Common myeloid progenitor, CD34-positive (primary cell): ENCODE measurements around the gene TMEM255B.
A peak's percentile ranks its signal among the peaks of the same experiment; 100 is the strongest.

Experiments used
- CTCF ChIA-PET: fragments of 350-600 bp; sonication (Branson Sonifier 250); formaldehyde crosslinking; loops from one replicate; lab custom pipeline; 2021; ENCODE audit warnings: antibody characterized with exemption; lab: Charles Lee
- POLR2A ChIA-PET: fragments of 350-600 bp; sonication (Branson Sonifier 250); formaldehyde crosslinking; loops from one replicate; lab custom pipeline; 2021; ENCODE audit warnings: antibody characterized with exemption; lab: Charles Lee
- DNase-seq, 3 donors: peaks; one replicate each; pipeline versions ENCODE4 v3.0.0 to v3.0.0-alpha.2; 2013
- H3K27ac ChIP-seq, 2 experiments: 1 replicate in 1 of 2; 2 replicates in 1 of 2; pipeline ENCODE4 v1.7.0; 2013; ENCODE audit warnings: inconsistent platforms in 2 of 2, low read length in 2 of 2, mild to moderate bottlenecking in 2 of 2, low read depth in 1 of 2, moderate library complexity in 1 of 2; ENCODE audit not compliant: severe bottlenecking in 2 of 2, insufficient read depth in 1 of 2, poor library complexity in 1 of 2
- H3K27me3 ChIP-seq, 5 experiments: replicated peaks in 2 of 5; 1 replicate in 3 of 5; 2 replicates in 2 of 5; pipeline versions ENCODE4 v1.6.1 to v1.7.0; 2013; ENCODE audit warnings: low read length in 4 of 5, mild to moderate bottlenecking in 2 of 5, moderate library complexity in 2 of 5, inconsistent platforms in 1 of 5; ENCODE audit not compliant: insufficient read depth in 5 of 5, control insufficient read depth in 4 of 5
- H3K36me3 ChIP-seq, 4 experiments: 1 replicate in 2 of 4; 2 replicates in 2 of 4; pipeline versions ENCODE4 v1.6.1 to v1.7.0; 2013; ENCODE audit warnings: low read length in 3 of 4, control low read depth in 1 of 4, mild to moderate bottlenecking in 1 of 4; ENCODE audit not compliant: control insufficient read depth in 4 of 4, insufficient read depth in 4 of 4
- H3K4me1 ChIP-seq, 4 experiments: 1 replicate in 3 of 4; 2 replicates in 1 of 4; pipeline versions ENCODE4 v1.6.1 to v1.7.1; 2013; ENCODE audit warnings: low read length in 3 of 4, mild to moderate bottlenecking in 3 of 4, control low read depth in 1 of 4, inconsistent platforms in 1 of 4, moderate library complexity in 1 of 4; ENCODE audit not compliant: control insufficient read depth in 4 of 4, insufficient read depth in 4 of 4; ENCODE audit errors: control extremely low read depth in 1 of 4
- H3K4me3 ChIP-seq, 7 experiments: 1 replicate in 4 of 7; 2 replicates in 3 of 7; pipeline versions ENCODE4 v1.5.1 to v1.7.0; 2013; ENCODE audit warnings: mild to moderate bottlenecking in 7 of 7, low read length in 6 of 7, moderate library complexity in 6 of 7, inconsistent platforms in 2 of 7, low read depth in 2 of 7, control low read depth in 1 of 7; ENCODE audit not compliant: insufficient read depth in 4 of 7, control insufficient read depth in 1 of 7; ENCODE audit errors: extremely low read depth in 1 of 7
- H3K9me3 ChIP-seq, 5 experiments: 1 replicate in 4 of 5; 2 replicates in 1 of 5; pipeline versions ENCODE4 v1.6.1 to v1.7.1; 2013; ENCODE audit warnings: low read length in 4 of 5, mild to moderate bottlenecking in 2 of 5, inconsistent platforms in 1 of 5, low read depth in 1 of 5, moderate library complexity in 1 of 5; ENCODE audit not compliant: control insufficient read depth in 4 of 5, insufficient read depth in 2 of 5; ENCODE audit errors: control extremely low read depth in 1 of 5
- WGBS: methylation state at CpG from one replicate; pipeline ENCODE4 v1.1.5; 2013; ENCODE audit not compliant: insufficient coverage; 5-methylcytosine and 5-hydroxymethylcytosine counted together

Gene TMEM255B

DNA sequence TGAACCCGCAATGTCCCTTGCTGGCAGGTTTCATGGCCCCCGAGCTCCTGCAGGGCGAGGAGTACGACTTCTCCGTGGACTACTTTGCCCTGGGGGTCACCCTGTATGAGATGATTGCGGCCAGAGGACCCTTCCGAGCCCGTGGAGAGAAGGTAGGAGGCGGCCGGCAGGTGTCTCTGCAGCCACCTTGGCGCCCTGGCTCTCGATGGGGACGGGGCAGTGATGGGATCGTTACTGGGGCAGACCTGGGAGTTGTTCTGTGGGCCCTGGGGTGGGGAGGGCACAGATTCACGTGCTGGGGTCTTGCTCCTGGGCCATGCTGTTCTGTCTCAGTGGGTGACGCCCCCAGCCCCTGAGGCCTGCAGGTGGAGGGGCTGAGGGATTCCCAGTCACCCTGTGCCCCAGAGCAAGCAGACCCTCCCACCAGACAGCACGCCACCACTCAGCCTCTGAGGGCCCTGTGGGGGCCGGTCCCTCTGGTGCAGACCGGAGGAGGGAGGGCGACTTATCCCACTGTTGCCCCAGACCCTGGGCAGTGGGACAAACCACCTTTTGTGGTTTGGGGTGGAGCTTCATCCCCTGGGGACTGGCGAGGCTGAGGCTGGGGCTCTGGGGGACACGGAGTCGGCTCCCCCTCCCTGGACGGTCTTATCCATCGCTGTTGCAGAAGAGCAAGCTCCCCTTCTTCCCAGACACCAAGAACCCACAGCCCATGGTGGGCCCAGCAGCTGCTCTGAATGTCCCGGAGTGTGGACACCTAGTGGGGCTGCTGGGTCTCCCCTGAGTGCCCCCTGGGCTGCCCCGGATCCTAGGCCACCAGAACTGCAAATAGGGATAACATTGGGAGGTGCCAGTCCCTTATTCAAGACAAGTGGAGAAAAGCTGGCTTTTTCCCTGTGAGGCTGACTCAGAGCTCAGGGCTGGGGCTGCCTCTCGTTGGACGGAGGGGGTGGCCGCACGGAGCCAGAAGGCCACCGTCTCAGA, 27.5 kb upstream of the TMEM255B start:
- peaks cover 0 to 5% (median 0%) of the 10 kb centered on the region in 5 experiments for H3K9me3 ChIP-seq
- ChIA-PET POLR2A (no interaction called here), CTCF (interaction anchor here (0.9 to 3.0 kb wide), 4 partner anchors 10 to 72 kb away, joined by 3 to 21 read pairs (median 4); no protein-coding TSS in a partner anchor)
- WGBS, result 82% methylated on average over 31 of the region's 32 CpGs
- peaks cover 0 to 48% (median 11%) of the 10 kb centered on the region in 5 experiments for H3K27me3 ChIP-seq
- no peak overlapping the region for H3K27ac ChIP-seq
- DNase-seq, result no peak
- H3K4me1 ChIP-seq, result peaks cover 0 to 21% (median 10%) of the 10 kb centered on the region in 4 experiments
- H3K36me3 ChIP-seq, result no peaks in the 10 kb centered on the region
- H3K4me3 ChIP-seq, result no peak overlapping the region

DNA sequence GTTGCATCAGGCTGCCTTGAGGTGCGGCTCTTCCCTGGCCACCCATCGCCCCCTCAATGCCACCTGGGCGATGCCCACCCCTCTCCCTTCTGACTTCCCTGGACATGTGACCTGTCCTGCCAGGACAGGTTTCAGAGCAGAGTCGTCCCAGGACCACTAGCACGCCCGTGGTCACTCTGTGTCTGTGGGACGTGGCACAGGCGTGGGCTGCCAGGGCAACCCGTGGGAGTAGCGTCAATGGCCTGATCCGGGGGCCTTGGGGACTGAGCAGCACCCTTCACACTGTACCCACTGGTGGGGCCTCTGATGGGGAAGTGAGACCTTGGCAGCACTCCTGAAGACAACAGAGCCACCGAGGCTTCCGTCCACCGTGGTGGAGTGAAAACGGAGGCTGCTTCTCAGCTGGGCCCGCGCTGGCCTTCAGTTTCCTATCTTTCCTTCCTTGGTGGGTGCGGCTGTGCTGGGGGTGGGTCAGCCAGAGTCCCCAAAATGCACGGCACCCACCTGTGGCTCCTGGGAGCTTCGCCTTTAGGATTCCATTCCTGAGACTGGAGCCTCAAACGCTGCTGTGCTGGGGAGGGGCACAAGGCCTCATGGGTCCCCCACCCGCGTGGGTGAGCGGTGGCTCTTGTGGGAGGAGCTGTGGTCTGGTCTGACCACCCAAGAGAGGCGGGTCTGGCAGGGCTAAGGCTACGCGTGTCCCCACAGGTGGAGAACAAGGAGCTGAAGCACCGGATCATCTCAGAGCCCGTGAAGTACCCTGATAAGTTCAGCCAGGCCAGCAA, 26.7 kb upstream of the TMEM255B start:
- ChIA-PET POLR2A (no interaction called here), CTCF (interaction anchor here (0.9 to 3.0 kb wide), 4 partner anchors 9 to 71 kb away, joined by 3 to 21 read pairs (median 4); no protein-coding TSS in a partner anchor)
- peak in 2 of 3 donors; percentile 47 to 53 for DNase-seq
- Histone ChIP-seq H3K36me3 (no peaks in the 10 kb centered on the region), H3K4me3 (no peak overlapping the region), H3K27me3 (peaks cover 0 to 53% (median 12%) of the 10 kb centered on the region in 5 experiments), H3K4me1 (peaks cover 0 to 21% (median 10%) of the 10 kb centered on the region in 4 experiments), H3K27ac (no peak overlapping the region), H3K9me3 (peaks cover 0 to 5% (median 0%) of the 10 kb centered on the region in 5 experiments)
- WGBS, result 69% methylated on average over 25 of the region's 29 CpGs

DNA sequence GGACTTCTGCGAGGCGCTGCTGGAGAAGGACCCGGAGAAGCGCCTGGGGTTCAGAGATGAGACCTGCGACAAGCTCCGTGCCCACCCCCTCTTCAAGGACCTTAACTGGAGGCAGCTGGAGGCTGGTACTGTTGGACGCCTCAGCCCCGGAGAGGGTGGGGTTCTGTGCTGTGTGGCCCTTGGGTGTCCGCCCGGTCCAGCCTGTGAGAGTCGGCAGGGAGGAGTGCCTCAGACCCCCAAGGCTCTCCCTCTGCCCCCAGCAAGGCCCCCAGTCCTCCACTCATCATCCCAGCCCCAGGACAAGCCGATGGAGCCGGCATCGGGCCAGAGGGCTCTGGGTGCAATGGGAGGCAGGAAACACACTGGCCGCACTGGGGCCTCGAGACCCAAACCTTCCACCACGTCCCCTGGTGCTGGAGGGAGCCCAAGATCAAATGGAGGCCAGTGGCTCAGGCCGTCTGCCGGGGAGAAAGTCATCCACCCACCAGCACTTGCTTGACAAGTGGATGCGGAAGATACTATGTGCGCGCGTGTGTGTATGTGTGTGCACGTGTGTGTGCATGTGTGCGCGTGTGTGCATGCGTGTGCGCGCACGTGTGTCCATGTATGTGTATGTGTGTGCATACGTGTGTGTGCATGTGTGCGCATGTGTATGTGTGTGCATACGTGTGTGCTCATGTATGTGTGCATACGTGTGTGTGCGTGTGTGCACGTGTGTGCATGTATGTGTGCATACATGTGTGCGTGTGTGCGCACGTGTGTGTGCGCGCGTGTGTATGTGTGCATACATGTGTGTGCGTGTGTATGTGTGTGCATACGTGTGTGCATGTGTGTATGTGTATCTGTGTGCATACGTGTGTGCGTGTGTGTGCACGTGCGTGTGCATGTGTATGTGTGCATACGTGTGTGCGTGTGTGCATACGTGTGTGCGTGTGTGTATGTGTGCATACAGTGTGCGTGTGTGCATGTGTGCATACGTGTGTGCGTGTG, 25.8 kb upstream of the TMEM255B start:
- H3K4me1 ChIP-seq, result peaks cover 0 to 21% (median 10%) of the 10 kb centered on the region in 4 experiments
- 94% methylated on average over 39 of the region's 55 CpGs for WGBS
- H3K36me3 ChIP-seq, result no peaks in the 10 kb centered on the region
- CTCF ChIA-PET, result interaction anchor here (1.2 to 3.0 kb wide), 2 partner anchors 8 to 25 kb away, joined by 4 to 21 read pairs; no protein-coding TSS in a partner anchor
- H3K27me3 ChIP-seq, result peaks cover 0 to 53% (median 14%) of the 10 kb centered on the region in 5 experiments
- no peak overlapping the region for H3K4me3 ChIP-seq
- no peak overlapping the region for H3K27ac ChIP-seq
- POLR2A ChIA-PET, result no interaction called here
- no peak for DNase-seq
- H3K9me3 ChIP-seq, result no peaks in the 10 kb centered on the region

DNA sequence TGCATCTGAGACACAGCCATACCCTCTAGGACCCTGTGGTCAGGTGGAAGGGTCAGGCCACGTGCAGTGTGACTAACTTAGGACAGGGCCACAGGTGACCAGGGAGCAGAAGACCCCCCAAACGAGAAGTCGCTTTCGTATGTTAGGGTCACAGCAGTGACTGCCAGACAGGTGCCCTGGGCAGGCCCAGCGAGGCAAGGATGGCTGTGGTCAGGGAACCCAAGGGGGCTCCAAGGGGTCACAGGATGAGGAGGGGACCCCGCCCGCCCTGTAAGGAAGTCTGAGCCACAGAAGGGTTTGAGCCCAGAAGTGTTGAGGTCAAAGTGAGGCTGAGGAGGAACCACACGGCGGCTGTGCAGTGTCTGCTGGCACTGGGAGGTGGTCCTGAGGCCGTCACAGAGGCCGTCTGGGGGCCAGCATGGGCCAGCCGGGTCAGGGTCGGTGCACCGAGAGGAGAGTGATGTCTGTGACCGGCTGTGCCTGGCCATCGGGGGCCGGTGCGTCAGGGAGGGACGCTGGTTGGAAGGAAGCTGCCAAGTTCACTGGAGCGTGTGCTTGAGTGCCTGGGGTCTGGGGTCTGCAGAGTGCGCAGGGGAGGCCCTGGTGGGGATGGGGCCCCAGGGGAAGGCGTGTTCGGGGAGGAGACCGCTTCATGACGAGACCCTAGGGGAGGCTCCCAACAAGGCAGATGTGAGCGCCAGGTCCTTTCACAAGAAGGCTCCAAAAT, 24.8 kb upstream of the TMEM255B start:
- WGBS, result 89% methylated on average over 24 of the region's 26 CpGs
- Histone ChIP-seq H3K4me1 (peaks cover 0 to 21% (median 10%) of the 10 kb centered on the region in 4 experiments), H3K36me3 (no peaks in the 10 kb centered on the region), H3K27me3 (peaks cover 0 to 46% (median 16%) of the 10 kb centered on the region in 5 experiments), H3K27ac (no peak overlapping the region), H3K4me3 (no peak overlapping the region), H3K9me3 (no peaks in the 10 kb centered on the region)
- DNase-seq, result no peak
- POLR2A ChIA-PET, result no interaction called here
- CTCF ChIA-PET, result no interaction called here

DNA sequence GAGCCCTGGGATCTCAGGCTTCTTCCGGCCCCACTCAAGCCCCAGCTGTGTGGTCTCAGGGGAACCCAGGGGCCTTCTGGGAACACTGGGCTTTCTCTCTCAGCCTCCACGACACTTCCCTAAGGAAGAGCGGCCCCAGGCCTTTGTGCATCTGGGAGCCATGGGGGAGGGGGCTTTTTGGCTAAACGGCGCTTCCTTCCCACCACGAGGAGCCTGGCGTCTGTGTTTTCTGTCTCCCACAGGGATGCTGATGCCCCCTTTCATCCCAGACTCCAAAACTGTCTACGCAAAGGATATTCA, 24.2 kb upstream of the TMEM255B start:
- Histone ChIP-seq H3K36me3 (no peaks in the 10 kb centered on the region), H3K4me1 (peaks cover 0 to 21% (median 10%) of the 10 kb centered on the region in 4 experiments), H3K4me3 (no peak overlapping the region), H3K27me3 (peaks cover 0 to 46% (median 20%) of the 10 kb centered on the region in 5 experiments), H3K27ac (no peak overlapping the region), H3K9me3 (no peaks in the 10 kb centered on the region)
- ChIA-PET CTCF (no interaction called here), POLR2A (no interaction called here)
- 72% methylated on average over 8 of the region's 8 CpGs for WGBS
- no peak for DNase-seq

DNA sequence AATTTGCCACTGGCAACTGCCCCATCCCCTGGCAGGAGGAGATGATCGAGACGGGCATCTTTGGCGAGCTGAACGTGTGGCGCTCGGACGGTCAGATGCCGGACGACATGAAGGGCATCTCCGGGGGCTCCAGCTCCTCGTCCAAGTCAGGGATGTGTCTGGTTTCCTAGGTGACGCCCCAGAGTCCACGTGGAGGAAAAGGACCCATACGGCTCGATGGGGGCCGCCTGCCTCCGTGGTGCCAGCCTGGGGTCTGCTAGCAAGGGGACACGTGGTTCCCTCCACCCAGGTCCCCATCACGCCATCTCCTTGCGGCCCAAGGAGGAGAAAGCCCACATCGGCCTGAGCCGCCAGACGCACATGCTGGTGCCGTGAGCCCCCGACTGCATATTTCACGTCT, 23.8 kb upstream of the TMEM255B start:
- Histone ChIP-seq H3K36me3 (no peaks in the 10 kb centered on the region), H3K27ac (no peak overlapping the region), H3K4me1 (peaks cover 0 to 26% (median 13%) of the 10 kb centered on the region in 4 experiments), H3K27me3 (peaks cover 0 to 46% (median 20%) of the 10 kb centered on the region in 5 experiments), H3K9me3 (no peaks in the 10 kb centered on the region), H3K4me3 (no peak overlapping the region)
- 97% methylated on average over 25 of the region's 26 CpGs for WGBS
- no peak for DNase-seq
- POLR2A ChIA-PET, result no interaction called here
- CTCF ChIA-PET, result no interaction called here
